IPS-NIHi7 (cell line): Measurements from ENCODE around the gene F2RL2.

Experiments used
- DNase-seq: peaks from one replicate; pipeline ENCODE4 v3.0.0; 2012; ENCODE audit warnings: mixed read lengths; ENCODE audit errors: extremely low spot score

Gene F2RL2, protein sequence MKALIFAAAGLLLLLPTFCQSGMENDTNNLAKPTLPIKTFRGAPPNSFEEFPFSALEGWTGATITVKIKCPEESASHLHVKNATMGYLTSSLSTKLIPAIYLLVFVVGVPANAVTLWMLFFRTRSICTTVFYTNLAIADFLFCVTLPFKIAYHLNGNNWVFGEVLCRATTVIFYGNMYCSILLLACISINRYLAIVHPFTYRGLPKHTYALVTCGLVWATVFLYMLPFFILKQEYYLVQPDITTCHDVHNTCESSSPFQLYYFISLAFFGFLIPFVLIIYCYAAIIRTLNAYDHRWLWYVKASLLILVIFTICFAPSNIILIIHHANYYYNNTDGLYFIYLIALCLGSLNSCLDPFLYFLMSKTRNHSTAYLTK

DNA sequence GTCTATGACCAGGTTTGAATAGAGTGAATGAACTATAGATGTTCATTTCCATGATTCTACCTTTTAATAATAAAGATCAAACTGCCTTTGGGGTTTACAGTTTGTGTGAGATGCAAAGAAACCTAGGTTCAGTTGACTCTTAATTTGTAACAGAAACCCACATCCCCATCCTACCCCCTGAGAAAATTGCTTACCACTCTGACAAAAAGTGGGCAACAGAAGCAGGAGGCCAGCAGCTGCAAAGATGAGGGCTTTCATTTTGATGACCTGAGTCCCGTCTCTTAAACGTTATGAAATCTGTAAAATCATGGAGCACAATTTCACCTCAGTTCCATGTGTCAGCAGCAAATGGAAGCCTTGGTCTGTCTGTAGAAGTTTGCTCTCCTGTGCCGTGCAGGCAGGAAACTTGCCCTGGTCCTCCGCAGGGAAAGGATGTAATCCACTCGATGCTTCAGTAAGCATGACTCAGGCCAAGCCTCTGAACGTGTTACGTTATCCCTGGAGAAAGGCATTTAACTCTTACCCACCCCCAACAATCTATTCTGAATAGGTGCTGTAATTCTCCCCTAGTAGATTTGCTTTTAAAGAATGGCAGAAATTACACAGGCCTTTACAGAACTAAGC lies at the start of gene F2RL2:
F2RL2 (minus strand) TSS at position 431 of the 624 bp plus-strand sequence; CDS start at position 258, 173 bp downstream.
- DNase-seq = peak; percentile 69

DNA sequence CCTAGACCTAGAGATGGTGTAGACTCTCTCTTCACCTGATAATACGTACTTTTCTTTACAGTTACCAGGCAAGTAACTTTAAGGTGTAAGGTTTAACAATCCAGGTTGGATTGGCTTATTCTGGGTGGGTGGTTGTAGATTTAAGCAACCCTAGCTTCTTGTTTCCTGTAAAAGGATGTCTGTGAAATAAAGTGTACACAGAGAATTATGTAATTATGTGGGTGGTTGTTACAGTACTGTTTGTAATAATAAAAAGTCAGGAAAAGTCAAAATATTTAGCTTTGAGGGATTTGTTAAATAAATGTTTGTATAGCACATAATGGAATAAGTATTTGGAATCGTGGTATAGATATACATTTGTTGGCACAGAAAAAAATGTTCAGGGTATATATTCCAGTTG lies 49.0 kb upstream of the F2RL2 start:
- no peak for DNase-seq

DNA sequence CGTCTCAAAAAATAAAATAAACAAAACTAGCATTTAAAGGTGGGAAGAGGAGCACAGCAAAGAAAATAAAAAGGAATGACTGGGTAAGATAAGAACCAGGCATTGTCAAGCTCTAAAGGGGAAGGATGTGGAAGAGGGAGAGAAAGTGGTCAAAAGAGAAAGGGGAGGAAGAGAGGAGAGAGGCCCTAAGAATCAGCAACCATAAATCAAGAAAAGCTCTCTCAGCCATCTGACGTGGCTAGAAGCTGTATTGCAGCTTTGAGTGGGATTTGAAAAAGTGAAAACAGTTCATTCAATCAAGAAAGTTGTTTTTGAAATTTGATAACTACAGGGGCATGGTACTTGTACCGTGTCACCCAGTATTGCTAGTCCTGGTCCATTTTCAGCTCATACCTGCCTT lies 47.3 kb upstream of the F2RL2 start:
- no peak for DNase-seq

DNA sequence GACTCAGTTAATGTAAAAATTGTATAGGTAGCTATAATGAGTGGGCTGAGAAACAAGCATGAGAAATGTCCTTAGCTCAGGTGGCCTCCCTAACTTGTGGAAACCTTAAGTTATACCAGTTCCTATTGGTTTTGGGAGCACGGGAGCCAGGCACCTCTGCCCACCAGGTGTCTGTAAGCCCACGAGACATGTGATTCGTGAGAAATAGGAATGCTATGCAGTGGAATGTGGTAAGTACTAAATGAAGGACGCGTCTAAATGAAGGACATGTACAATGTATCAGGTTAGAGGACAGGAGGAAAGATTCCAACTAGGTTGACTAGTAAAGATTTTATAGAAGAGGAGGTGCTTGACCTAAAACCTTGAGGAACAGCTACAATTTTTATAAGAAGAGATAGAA lies 46.0 kb upstream of the F2RL2 start:
- DNase-seq = no peak

DNA sequence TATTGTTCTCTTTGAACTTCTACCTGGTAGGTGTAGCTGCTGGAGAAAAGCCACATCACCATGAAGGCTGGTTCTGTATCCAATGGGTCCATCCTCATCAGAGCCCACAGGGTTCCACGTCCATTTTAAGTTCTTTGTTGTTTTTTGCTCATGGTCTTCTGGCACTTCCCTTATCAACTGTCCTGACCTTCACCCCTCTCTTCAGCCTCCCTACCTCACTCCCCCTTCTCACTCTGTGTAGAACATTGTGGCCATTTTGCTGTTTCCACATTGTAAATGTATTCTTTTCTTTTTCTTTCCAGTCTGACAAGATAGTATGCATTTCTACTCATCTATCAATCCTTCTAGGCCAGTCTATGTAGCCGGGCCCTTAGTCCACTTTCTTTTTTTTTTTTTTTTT lies 44.3 kb upstream of the F2RL2 start:
- no peak for DNase-seq

DNA sequence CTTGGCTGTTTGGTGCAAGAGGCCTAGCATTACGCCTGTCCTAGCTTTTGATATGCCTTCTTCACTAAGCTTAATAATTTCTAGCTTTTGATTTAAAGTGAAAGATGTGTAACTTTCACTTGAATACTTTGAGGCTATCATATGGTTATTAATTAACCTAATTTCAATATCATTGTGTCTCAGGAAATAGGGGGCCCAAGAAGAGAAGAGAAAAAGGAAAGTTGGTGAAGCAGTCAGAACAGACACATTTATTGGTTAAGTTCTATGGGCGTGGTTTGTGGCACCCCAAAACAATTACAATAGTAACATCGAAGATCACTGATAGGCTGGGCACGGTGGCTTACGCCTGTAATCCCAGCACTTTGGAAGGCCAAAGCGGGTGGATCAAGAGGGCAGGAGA lies 40.9 kb upstream of the F2RL2 start:
- DNase-seq = no peak

DNA sequence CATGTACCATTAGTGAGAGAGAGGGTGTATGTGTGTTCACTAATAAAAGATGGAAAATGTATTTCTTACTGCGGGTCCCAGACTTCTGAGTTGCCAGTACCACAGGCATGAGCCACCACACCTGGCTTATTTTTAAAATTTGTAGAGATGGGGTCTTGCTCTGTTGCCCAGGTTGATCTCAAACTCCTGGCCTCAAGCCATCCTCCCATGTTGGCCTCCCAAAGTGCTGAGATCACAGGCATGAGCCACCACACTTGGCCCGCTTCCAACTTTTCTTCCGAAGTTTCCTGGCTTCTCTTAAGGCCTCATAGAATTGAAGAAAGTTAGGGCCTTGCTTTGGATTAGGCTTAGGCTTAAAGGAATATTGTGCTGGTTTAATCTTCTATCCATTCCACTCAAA lies 40.4 kb upstream of the F2RL2 start:
- DNase-seq = no peak

DNA sequence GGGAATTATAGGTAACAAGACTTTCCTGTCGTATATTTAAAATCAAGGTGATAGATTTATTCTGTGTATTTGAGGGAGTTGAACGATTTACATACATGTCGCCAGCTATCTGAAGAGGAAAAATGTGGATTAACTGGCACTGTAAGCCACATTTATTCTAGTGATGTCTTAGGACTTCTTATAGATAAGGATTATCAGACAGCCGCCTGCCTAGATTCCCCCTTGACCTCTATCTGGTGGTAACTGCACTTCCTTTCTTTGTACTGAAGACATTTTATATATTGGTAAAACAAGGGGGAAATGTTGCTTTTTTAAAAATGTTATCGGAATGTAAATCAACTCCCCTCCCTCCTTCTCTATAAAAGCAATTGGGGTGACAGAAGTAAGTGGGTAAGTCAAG lies 39.3 kb upstream of the F2RL2 start:
- no peak for DNase-seq

DNA sequence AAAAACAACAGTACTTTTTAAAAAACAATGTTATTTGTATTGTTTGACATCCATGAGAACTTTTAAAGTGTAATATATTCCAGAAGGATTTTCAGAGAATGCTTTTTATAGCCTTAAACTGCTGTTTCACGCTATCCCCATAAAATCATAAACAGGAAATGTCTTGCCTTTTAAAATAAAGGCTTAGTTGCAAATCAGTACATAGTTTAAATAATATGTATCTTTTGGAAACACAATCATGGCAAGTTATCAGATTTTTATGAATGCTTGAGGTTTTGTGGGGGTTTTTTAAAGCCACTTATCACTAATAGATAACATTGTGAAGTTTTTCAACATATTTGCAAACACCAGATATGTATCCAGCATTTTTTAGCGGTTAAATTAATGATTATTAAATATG lies 37.2 kb upstream of the F2RL2 start:
- no peak for DNase-seq

DNA sequence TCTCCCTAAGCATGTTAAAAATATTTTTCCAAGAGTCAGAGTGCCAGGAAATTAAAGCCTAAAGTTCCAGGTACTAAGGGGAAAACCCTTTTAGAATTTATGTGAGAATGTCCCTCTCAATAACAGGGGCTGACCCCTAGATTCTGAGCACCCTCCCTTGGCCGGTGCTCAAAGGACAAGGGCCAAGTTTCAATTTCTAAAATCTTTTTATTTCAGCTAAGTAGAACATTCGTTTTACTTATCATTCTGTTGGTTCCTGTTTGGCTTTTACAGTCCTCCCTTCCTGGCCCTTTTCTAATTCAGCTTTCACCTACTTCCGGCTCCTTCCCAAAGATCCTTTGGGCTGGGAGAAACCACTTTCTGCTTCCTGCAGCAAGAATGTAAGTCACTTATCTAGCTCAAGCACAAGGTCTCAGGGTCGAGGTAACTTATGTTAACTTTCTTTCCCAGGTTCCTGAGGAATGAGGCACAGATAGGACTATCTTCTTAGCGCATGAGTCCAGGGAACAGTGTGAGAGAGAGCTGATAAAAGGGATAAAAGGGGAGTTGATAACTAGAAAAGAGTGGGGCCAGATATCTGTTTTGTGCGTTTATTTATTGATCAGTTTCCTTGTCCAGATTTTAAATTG lies 34.6 kb upstream of the F2RL2 start:
- DNase-seq = no peak

DNA sequence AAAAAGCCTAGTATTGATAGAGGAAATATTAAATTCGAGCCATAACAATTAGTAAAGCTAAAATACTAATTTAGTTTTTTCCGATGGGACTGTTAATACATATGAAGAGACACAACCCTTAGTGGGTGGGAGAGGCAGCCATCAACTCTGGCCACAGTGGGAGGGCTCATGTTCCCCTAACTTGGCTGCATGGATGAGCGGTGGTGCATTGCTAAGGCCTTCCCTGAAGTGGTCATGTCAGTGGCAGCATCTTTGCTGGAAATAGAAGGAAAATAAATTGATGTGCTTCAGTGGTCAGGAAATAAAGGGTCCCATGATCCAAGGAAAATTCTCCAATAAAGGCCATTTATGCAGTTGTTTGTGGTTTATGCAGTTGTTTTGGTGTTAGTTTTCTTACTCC lies 33.9 kb upstream of the F2RL2 start:
- DNase-seq = no peak

DNA sequence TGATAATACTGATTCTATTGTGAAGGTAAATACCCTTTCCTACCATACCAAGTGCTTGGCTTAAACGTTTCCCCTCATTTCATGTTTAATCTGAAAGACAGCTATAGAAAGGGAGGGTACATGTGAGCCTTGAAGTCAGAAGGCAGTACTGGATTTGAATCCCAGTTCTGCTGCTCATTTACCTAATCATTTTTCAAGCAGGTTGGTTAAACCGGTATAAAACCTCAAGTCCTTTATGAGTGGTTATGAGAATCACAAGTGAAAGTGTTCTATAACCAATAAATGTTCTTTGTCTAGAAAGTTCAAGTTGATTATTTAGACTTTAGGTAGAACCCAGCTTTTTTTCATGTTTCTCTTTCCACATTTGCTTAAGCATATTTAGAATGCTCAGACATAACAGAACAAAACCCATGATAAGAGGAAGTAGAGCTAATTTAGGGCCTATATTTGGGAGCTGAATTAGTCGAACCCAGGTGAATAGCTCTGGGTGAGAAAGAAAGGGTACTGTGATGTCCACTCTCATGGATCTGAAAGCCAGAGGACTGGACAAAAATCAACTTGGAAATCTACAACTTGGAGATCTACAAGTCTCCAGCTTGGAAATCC lies 29.7 kb upstream of the F2RL2 start:
- no peak for DNase-seq

DNA sequence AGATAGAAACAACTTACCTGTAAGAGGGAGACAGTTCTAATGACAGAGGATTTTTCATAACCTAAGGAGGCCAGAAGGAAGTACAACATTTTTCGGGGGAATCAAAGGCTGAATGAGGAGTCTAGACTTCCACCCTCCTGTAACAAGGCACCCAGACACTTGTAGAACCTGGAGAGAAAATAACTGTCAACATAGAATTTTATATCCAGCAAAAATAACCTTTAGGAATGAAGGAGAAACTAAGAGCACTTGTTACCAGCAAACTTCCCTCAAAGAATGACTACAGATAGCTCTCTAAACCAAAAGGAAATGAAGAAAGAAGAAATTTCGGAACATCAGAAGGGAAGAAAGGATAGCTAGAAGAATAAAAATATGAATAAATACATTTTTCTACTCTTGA lies 25.9 kb upstream of the F2RL2 start:
- no peak for DNase-seq

DNA sequence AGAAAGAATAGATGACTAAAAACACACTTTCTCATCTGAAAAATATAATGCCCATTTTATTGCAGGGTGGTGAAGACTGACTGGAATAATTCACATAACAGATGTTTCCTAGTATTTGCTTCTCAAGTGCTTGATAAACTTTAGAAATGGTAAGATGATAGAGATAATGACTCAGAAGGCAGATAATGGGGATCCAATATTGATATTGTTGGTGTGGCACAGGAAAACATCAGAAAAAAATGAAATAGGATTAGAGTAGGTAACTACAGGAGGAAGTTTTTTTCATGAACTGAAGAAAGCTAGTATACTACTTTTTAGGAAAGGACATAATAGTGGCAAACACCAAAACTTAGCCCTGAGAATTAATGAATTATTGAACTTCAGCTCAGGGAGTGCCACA lies 20.2 kb upstream of the F2RL2 start:
- no peak for DNase-seq

DNA sequence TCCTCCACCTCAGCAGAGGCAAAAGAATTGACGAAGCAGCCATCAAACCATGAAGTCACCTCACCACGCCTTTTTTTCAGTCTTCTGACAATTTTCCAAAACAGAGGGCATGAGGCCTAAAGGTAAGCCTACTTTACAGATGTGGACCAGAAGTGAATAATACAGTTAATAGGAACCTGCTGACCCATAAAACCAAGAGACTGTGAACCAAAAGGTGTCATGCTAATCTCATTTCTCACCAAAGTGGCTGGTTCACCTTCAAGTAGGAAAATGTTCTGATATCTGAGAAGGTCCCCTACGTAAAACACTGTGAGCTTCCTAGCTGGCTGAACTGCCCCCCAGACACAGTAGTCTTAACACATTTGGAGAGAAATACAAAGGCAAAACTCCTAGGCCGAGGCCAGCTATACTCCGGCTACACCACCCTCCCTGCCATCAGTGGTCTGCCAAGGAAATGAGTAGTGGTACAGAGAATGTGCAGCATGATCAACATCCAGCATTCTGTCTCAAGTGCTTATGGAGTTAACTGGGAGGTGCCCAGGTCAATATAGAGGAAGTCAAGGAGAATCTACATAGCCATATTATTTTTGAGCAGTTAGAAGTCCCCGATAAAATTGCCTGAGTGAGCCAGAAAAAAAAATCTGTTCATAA lies 19.3 kb upstream of the F2RL2 start:
- no peak for DNase-seq

DNA sequence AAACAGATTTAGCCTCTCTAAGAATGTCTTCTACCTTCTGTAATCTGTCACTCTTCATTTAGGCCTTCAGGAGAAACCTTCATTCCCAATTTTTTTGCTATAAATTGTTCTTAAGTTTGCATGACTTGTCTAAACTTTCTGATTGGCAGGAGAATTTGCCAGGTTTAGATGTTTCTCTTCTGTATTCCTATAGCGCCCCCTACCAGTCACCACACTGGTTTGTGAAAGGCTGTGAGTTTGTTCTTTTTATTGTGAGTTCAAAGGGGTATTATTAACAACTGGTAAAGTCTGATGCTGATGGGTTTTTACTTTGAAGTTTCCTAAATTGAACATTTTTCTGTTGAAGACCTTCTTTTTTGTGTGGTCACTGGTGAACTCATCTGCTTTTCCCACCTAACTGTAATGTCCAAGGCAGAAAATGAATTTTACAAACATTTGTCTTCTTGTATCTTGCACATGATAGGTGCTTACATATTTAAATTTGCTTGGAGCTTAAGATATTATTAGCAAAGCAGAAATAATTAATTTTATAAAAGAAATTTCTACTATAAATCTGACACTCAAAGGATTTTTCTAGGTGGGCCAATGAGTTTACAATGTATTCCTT lies 18.4 kb upstream of the F2RL2 start:
- peak; percentile 70 for DNase-seq

DNA sequence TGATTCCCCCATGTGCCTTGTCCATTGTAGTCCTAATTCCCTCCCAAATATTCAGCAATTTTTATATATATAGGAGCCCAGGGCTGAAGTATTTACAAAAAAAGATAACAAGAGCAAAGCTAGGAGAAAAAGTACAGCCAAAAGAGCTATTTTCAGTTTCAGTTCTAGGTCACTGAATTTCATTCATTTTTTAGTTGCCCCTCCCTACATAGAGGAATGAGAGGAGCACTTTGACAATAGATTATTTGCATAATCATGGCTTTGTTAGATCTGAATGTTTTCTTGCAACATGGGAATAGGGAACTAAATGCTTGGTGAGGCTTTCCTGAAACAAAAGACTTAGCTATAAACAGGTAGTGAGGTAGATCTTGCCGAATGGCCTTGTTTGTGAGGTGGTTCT lies 15.3 kb upstream of the F2RL2 start:
- DNase-seq = no peak

DNA sequence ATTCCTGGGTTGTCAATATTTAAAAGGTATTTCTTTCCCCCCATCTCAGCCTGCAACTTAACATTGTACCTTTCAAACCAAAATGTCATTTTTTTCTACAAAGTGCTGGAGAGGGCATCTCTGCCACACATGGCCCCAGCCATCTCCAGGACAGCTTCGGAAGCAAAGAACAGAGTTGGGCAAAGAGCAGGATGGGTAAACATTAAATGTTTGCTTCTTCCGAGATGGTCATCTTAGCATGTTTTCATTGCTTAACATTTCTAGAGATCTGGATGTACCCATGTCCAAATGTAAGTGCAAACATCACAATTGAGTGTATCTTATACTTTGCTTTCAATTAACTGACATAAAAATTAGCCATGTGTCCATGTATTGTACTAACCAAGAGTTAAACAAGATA lies 14.3 kb upstream of the F2RL2 start:
- no peak for DNase-seq

DNA sequence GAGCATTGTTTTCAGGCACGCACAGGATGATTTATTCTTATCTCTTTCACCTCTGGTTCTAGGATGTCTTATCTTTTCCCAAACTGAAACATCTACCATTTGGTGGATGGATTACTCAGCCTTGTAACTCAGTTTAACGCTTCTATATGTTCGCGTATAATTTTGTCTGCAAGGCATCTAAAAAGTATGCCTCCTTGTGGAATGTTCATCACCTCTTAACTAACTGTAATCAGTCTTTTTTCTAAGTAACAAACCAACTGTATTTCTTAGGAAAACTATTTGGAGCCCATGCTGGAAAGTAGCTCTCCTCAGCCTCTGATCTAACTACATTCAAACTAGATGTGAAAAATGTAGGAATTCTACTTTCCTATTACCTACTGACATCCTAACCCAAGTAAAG lies 11.5 kb upstream of the F2RL2 start:
- DNase-seq = no peak

DNA sequence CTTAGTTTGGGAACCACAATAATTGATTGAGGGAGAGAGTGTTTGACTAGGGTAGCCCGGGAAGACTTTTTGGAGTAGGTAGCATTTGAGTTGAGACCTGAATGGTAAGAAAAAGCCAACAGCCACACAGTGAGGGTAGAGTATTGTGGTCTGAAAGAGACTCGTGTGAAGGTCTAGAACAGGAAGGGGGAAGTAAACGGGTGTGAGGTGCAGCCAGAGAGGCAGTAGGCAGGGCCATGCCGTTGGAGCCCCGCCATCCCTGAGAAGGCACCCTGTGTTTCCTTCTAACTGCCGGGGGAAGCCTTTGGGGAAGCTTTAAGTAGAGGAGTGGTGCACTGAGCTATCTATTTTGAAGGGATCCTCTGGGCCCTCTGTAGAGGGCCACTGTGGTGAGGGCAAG lies 3.5 kb upstream of the F2RL2 start:
- DNase-seq = no peak

DNA sequence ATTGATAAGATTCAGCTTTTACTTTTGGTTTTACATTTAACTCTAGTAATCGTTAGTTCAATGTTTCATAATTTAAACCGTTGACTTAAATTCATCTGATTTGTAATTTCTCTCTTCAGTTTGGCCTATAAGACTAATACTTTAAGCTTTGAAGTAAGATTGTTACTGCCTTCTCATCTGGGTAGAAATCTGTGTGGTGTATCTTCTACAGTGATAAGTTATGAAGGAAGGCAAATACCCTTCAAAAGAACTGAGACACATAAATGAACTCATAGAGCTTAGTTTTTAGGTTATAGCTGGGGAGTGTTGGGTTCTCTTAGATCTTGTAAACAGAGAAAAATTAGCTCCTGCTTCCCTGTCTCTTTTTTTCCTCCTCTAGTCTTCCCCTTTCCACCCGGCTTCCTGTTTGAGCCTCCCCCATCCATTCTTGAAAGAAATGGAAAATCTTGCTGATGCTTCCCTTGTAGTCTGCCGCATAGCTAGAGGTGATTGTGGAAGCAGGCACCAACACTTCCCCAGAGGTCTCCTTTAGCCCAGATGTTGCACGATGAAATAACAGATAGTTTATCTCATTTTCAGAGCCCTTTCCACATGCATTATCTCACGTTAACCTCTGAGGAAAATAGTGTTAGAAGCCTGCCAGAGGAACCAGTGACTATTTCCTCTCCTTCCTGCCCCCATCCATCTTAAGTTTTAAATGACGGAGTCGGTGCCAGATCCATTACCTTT lies 2.0 kb upstream of the F2RL2 start:
- peak; percentile 23 for DNase-seq
